SK-N-SH treated with all-trans-retinoic acid at 6 μM for 48 hours (cell line): Measurements from ENCODE around the gene CLEC16A.

Experiments used
- ATAC-seq: fragments of 200-7000 bp; cut with Tn5 transposase; 3 replicates; pipeline ENCODE4 v1.9.1; 2020; ENCODE audit warnings: mild to moderate bottlenecking, moderate library complexity
- ARNTL ChIP-seq: fragments of 450-650 bp; formaldehyde crosslinking; IDR thresholded peaks from 2 replicates; pipeline ENCODE4 v1.5.0; 2020; ENCODE audit warnings: low read depth, mild to moderate bottlenecking, moderate library complexity, borderline replicate concordance
- BACH2 ChIP-seq: fragments of 250-450 bp; sonication (Bioruptor Pico); IDR thresholded peaks from 2 replicates; pipeline ENCODE4 v1.9.0; 2021; ENCODE audit warnings: mild to moderate bottlenecking, borderline replicate concordance
- CSDC2 ChIP-seq: fragments of 250-450 bp; sonication (Bioruptor Pico); IDR thresholded peaks from 2 replicates; pipeline ENCODE4 v1.5.0; 2020; ENCODE audit warnings: mild to moderate bottlenecking, moderate library complexity
- ESRRG ChIP-seq: fragments of 250-450 bp; sonication (Bioruptor Pico); IDR thresholded peaks from 2 replicates; pipeline ENCODE4 v1.6.1; 2021; ENCODE audit warnings: mild to moderate bottlenecking
- ISL1 ChIP-seq: fragments of 250-450 bp; sonication (Bioruptor Pico); IDR thresholded peaks from 2 replicates; pipeline ENCODE4 v2.1.2; 2022; ENCODE audit warnings: mild to moderate bottlenecking, moderate library complexity
- OSR1 ChIP-seq: fragments of 250-450 bp; sonication (Bioruptor Pico); IDR thresholded peaks from 2 replicates; pipeline ENCODE4 v1.8.0; 2022; ENCODE audit warnings: moderate library complexity, mild to moderate bottlenecking, inconsistent platforms
- PPARA ChIP-seq: fragments of 250-450 bp; sonication (Bioruptor Pico); IDR thresholded peaks from 2 replicates; pipeline ENCODE4 v1.5.0; 2020; ENCODE audit warnings: mild to moderate bottlenecking, borderline replicate concordance
- RARB ChIP-seq: fragments of 250-450 bp; sonication (Bioruptor Pico); IDR thresholded peaks from 2 replicates; pipeline ENCODE4 v1.8.0; 2021; ENCODE audit warnings: mild to moderate bottlenecking, moderate library complexity
- SNAI2 ChIP-seq: fragments of 250-450 bp; sonication (Bioruptor Pico); IDR thresholded peaks from 2 replicates; pipeline ENCODE4 v1.5.0; 2020; ENCODE audit warnings: mild to moderate bottlenecking, moderate library complexity
- TOX ChIP-seq: fragments of 250-450 bp; sonication (Bioruptor Pico); IDR thresholded peaks from 2 replicates; pipeline ENCODE4 v1.8.0; 2021; ENCODE audit warnings: mild to moderate bottlenecking, moderate library complexity, borderline replicate concordance
- ZC3H10 ChIP-seq: fragments of 250-450 bp; sonication (Bioruptor Pico); IDR thresholded peaks from 2 replicates; pipeline ENCODE4 v1.5.1; 2021; ENCODE audit warnings: mild to moderate bottlenecking, moderate library complexity
- ZFP3 ChIP-seq: fragments of 250-450 bp; sonication (Bioruptor Pico); IDR thresholded peaks from 2 replicates; pipeline ENCODE4 v1.5.0; 2020; ENCODE audit warnings: mild to moderate bottlenecking, moderate library complexity
- ZFP30 ChIP-seq: fragments of 450-650 bp; formaldehyde crosslinking; IDR thresholded peaks from 2 replicates; pipeline ENCODE4 v1.5.0; 2022; ENCODE audit warnings: mild to moderate bottlenecking, moderate library complexity
- ZNF565 ChIP-seq: fragments of 450-650 bp; formaldehyde crosslinking; conservative IDR thresholded peaks from 2 replicates; pipeline ENCODE4 v1.5.0; 2020; ENCODE audit warnings: low read depth, mild to moderate bottlenecking, moderate library complexity
- ZNF70 ChIP-seq: fragments of 450-650 bp; formaldehyde crosslinking; IDR thresholded peaks from 2 replicates; pipeline ENCODE4 v1.5.0; 2020; ENCODE audit warnings: mild to moderate bottlenecking, moderate library complexity
- ZNF8 ChIP-seq: fragments of 450-650 bp; formaldehyde crosslinking; IDR thresholded peaks from 2 replicates; pipeline ENCODE4 v1.5.0; 2020; ENCODE audit warnings: mild to moderate bottlenecking, moderate library complexity
- TF ChIP-seq, protein P1 (sequence below): fragments of 250-450 bp; sonication (Bioruptor Pico); IDR thresholded peaks from 2 replicates; pipeline ENCODE4 v1.5.1; 2021; ENCODE audit warnings: mild to moderate bottlenecking, moderate library complexity
- TF ChIP-seq, protein P2 (sequence below): fragments of 250-450 bp; sonication (Bioruptor Pico); IDR thresholded peaks from 2 replicates; pipeline ENCODE4 v1.5.1; 2020; ENCODE audit warnings: low read depth, mild to moderate bottlenecking, moderate library complexity
- TF ChIP-seq, protein P3 (sequence below): fragments of 250-450 bp; sonication (Bioruptor Pico); IDR thresholded peaks from 2 replicates; pipeline ENCODE4 v1.8.0; 2020; ENCODE audit warnings: mild to moderate bottlenecking, moderate library complexity, borderline replicate concordance
- TF ChIP-seq, protein P4 (sequence below): fragments of 250-450 bp; sonication (Bioruptor Pico); IDR thresholded peaks from 2 replicates; pipeline ENCODE4 v1.5.0; 2020; ENCODE audit warnings: mild to moderate bottlenecking, moderate library complexity

The CLEC16A gene

DNA sequence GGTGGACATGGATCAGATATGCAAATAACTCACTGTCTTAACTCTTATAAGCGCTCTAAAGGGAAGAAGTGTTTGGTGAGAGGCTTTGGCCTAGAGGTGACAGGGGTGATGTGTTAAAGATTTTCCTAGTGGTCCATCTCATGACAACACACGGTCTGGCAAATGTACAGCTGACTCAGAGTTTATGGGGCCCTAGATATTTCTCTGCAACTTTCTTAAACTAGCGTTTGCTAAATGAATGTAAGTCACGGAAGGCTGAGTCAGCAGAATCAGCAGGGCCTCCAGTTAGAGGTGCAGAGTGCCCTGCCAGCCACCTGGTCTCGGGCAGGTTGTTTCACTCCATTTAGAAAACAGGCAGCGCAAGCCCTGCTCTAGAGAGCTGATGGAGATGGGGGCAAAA lies 40.1 kb downstream of the CLEC16A start (continued):
- TF ChIP-seq, protein P1, sequence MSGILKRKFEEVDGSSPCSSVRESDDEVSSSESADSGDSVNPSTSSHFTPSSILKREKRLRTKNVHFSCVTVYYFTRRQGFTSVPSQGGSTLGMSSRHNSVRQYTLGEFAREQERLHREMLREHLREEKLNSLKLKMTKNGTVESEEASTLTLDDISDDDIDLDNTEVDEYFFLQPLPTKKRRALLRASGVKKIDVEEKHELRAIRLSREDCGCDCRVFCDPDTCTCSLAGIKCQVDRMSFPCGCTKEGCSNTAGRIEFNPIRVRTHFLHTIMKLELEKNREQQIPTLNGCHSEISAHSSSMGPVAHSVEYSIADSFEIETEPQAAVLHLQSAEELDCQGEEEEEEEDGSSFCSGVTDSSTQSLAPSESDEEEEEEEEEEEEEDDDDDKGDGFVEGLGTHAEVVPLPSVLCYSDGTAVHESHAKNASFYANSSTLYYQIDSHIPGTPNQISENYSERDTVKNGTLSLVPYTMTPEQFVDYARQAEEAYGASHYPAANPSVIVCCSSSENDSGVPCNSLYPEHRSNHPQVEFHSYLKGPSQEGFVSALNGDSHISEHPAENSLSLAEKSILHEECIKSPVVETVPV, result no peak
- TF ChIP-seq TOX (no peak), ZC3H10 (CRISPR knock-in tag) (no peak), OSR1 (CRISPR knock-in tag) (no peak), BACH2 (CRISPR knock-in tag) (no peak)

DNA sequence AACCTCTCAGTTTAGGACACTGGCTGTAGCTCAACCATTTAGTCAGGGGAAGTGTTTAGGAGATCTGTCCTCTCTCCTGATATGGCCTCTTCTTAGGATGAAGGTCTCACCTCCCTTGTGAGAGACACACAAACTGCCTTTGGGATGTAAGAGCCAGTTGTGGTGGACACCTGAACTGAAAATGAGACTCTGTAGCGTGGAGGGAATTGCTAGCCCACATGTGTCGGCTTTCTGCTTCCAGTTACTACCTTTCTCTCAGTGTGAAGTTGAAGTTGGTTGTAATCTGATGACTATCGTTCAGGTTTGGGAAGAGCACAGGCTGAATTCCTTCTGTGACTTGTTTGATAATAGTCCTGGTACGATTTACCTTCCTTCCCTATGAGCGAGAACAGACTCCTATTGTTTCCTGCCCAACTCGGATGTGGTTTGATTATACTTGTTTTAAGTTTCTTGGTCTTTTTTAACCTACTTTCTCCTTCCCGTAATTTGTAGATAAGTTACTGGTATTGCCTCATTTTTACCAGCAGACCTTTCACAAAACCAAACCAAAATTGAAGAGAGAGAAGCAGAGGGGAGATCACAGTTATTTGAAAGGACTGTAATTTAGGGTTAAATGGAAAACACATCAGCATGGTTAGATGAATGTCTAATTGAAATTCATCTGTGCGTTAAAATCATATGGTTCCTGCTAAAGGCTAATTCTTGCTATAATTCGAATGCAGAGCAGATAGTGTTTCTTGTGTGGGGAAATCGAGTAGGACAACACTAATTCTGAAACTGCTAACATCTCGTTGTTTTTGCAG lies 43.2 kb downstream of the CLEC16A start:
- no peak for ATAC-seq
- TF ChIP-seq ZFP30 (CRISPR knock-in tag), result no peak
- TF ChIP-seq, protein P2, sequence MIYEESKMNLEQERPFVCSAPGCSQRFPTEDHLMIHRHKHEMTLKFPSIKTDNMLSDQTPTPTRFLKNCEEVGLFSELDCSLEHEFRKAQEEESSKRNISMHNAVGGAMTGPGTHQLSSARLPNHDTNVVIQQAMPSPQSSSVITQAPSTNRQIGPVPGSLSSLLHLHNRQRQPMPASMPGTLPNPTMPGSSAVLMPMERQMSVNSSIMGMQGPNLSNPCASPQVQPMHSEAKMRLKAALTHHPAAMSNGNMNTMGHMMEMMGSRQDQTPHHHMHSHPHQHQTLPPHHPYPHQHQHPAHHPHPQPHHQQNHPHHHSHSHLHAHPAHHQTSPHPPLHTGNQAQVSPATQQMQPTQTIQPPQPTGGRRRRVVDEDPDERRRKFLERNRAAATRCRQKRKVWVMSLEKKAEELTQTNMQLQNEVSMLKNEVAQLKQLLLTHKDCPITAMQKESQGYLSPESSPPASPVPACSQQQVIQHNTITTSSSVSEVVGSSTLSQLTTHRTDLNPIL (CRISPR knock-in tag), result no peak
- TF ChIP-seq ZNF70 (CRISPR knock-in tag), result no peak
- no peak for TF ChIP-seq PPARA (CRISPR knock-in tag)
- no peak for TF ChIP-seq ZC3H10 (CRISPR knock-in tag)
- TF ChIP-seq CSDC2 (CRISPR knock-in tag), result no peak
- no peak for TF ChIP-seq RARB (CRISPR knock-in tag)
- no peak for TF ChIP-seq BACH2 (CRISPR knock-in tag)
- TF ChIP-seq, protein P1, result no peak
- TF ChIP-seq ZNF8, result no peak
- TF ChIP-seq TOX, result no peak
- TF ChIP-seq ZNF565, result no peak

DNA sequence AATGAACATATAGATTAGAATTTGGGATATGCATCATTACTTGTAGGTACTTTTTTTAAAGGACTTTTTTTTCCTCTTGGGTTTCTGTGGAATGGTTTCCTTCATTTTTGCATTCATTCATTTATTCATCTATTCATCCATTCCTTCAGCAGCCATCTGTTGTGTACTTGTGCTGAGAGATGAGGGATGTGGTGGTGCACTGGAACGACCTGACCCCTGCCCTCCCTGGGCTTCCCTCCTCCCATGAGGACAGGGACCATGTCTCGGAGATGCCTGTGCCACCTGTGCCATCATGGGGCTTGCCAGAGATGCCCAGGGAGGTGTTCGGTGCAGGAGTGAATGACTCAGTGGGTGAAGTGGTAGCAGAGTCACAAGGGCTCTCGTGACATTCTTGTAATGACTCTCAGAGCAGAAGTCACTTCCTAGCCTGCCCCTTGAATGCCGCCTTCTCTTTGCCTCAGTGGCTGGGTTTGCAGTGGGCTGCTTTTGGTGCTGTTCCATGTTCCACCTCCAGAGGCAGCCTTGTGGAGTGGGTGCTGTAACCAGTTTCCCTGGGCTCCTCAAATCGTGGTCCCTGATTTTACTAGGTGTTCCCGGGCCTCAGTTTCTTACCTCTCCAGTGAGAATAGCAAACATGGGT lies 43.9 kb downstream of the CLEC16A start:
- TF ChIP-seq, protein P3, sequence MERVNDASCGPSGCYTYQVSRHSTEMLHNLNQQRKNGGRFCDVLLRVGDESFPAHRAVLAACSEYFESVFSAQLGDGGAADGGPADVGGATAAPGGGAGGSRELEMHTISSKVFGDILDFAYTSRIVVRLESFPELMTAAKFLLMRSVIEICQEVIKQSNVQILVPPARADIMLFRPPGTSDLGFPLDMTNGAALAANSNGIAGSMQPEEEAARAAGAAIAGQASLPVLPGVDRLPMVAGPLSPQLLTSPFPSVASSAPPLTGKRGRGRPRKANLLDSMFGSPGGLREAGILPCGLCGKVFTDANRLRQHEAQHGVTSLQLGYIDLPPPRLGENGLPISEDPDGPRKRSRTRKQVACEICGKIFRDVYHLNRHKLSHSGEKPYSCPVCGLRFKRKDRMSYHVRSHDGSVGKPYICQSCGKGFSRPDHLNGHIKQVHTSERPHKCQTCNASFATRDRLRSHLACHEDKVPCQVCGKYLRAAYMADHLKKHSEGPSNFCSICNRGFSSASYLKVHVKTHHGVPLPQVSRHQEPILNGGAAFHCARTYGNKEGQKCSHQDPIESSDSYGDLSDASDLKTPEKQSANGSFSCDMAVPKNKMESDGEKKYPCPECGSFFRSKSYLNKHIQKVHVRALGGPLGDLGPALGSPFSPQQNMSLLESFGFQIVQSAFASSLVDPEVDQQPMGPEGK (CRISPR knock-in tag), result no peak
- TF ChIP-seq OSR1 (CRISPR knock-in tag), result no peak
- TF ChIP-seq SNAI2 (CRISPR knock-in tag), result no peak
- TF ChIP-seq ZFP3 (CRISPR knock-in tag), result no peak
- TF ChIP-seq, protein P1, result no peak
- no peak for TF ChIP-seq ESRRG
- no peak for TF ChIP-seq ZC3H10 (CRISPR knock-in tag)
- no peak for TF ChIP-seq TOX
- TF ChIP-seq PPARA (CRISPR knock-in tag), result no peak
- TF ChIP-seq ZFP30 (CRISPR knock-in tag), result no peak
- no peak for ATAC-seq

DNA sequence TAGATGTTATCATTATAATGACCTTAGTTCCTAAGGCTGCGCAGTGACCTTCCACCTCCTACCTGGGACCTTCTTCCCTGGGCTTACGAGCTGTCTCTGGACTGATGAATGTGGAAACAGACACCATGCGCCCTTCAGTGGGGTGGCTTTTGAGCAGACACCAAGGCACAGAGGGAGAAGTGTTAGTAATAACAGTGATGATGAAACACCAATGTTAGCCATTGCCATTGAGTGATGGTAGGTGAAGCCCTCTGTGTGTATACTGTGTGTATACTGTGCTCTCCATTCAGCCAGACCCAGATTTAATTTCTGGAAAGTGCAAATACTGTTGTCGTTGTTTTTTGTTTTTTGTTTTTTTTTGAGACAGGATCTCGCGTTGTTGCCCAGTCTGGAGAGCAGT lies 44.5 kb downstream of the CLEC16A start:
- TF ChIP-seq RARB (CRISPR knock-in tag) (no peak), ZFP30 (CRISPR knock-in tag) (no peak), BACH2 (CRISPR knock-in tag) (no peak), PPARA (CRISPR knock-in tag) (no peak), ZNF70 (CRISPR knock-in tag) (no peak), ZFP3 (CRISPR knock-in tag) (no peak), ISL1 (CRISPR knock-in tag) (no peak), ARNTL (no peak)
- TF ChIP-seq, protein P4, sequence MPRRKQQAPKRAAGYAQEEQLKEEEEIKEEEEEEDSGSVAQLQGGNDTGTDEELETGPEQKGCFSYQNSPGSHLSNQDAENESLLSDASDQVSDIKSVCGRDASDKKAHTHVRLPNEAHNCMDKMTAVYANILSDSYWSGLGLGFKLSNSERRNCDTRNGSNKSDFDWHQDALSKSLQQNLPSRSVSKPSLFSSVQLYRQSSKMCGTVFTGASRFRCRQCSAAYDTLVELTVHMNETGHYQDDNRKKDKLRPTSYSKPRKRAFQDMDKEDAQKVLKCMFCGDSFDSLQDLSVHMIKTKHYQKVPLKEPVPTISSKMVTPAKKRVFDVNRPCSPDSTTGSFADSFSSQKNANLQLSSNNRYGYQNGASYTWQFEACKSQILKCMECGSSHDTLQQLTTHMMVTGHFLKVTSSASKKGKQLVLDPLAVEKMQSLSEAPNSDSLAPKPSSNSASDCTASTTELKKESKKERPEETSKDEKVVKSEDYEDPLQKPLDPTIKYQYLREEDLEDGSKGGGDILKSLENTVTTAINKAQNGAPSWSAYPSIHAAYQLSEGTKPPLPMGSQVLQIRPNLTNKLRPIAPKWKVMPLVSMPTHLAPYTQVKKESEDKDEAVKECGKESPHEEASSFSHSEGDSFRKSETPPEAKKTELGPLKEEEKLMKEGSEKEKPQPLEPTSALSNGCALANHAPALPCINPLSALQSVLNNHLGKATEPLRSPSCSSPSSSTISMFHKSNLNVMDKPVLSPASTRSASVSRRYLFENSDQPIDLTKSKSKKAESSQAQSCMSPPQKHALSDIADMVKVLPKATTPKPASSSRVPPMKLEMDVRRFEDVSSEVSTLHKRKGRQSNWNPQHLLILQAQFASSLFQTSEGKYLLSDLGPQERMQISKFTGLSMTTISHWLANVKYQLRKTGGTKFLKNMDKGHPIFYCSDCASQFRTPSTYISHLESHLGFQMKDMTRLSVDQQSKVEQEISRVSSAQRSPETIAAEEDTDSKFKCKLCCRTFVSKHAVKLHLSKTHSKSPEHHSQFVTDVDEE, result no peak
- no peak for ATAC-seq
